Lung microvascular endothelial cell (primary cell): ENCODE data around the gene TCF25. TPM values are rescaled to one million over a fixed set of nuclear protein-coding genes. Genes with fewer than 3 reads are reported as not detected.
"Not testable (repeated sequence)": the region's sequence is repeated elsewhere in the genome, so short reads cannot be mapped to it uniquely, and the experiment has no call there.

ENCODE experiments used
- DNase-seq, 2 donors: peaks; one replicate each; pipeline versions ENCODE4 v3.0.0 to v3.0.0-alpha.2; 2010; ENCODE audit warnings: low read depth in 2 of 2
- total RNA-seq: library from RNA; depleted of rRNA; stranded (reverse); fragments of >200 nt; gene quantifications from 2 replicates; pipeline ENCODE4 v1.2.1, GENCODE V29; 2014

Gene TCF25
- total RNA-seq, 1 donor from 2014 or later, result 115 TPM

- DNase-seq, result peak; percentile 97 to 98
Measured at GRCh38 chr16:89873972-89874689, 739 bp downstream of the TCF25 start.

- DNase-seq, result not testable (repeated sequence)
Measured at GRCh38 chr16:89879123-89879522, 5.7 kb downstream of the TCF25 start.

- no peak for DNase-seq
Measured at GRCh38 chr16:89880477-89881367, 7.3 kb downstream of the TCF25 start.

- no peak for DNase-seq
Measured at GRCh38 chr16:89881368-89881730, 8.0 kb downstream of the TCF25 start.

- DNase-seq, result no peak
Measured at GRCh38 chr16:89883346-89884040, 10.1 kb downstream of the TCF25 start.

GRCh38 chr16:89884041-89884421 is 10.6 kb downstream of the TCF25 start:
- DNase-seq, result no peak

GRCh38 chr16:89887243-89887642 is 13.9 kb downstream of the TCF25 start:
- DNase-seq, result no peak

GRCh38 chr16:89890200-89890599 is 16.8 kb downstream of the TCF25 start:
- no peak for DNase-seq

- no peak for DNase-seq
Measured at GRCh38 chr16:89890886-89891657, 17.7 kb downstream of the TCF25 start.

- no peak for DNase-seq
Measured at GRCh38 chr16:89892055-89892630, 18.8 kb downstream of the TCF25 start.

GRCh38 chr16:89892635-89893034 is 19.2 kb downstream of the TCF25 start:
- no peak for DNase-seq

GRCh38 chr16:89893642-89894548 is 20.5 kb downstream of the TCF25 start:
- DNase-seq, result no peak

GRCh38 chr16:89895482-89896250 is 22.3 kb downstream of the TCF25 start:
- no peak for DNase-seq

GRCh38 chr16:89897204-89897603 is 23.8 kb downstream of the TCF25 start:
- no peak for DNase-seq

GRCh38 chr16:89898201-89898967 is 25.0 kb downstream of the TCF25 start:
- DNase-seq, result no peak

- DNase-seq, result no peak
Measured at GRCh38 chr16:89899879-89900481, 26.6 kb downstream of the TCF25 start.

- DNase-seq, result no peak
Measured at GRCh38 chr16:89900885-89901284, 27.5 kb downstream of the TCF25 start.

- DNase-seq, result no peak
Measured at GRCh38 chr16:89902980-89903379, 29.6 kb downstream of the TCF25 start.
